Measurements from ENCODE around the gene NAGLU. TPM values are rescaled to one million over a fixed set of nuclear protein-coding genes. Genes with fewer than 3 reads are reported as not detected.

Gene NAGLU
- total and polyA plus RNA-seq, 2 experiments from 2014 or later: 12.0 to 31.2 TPM

- TF ChIP-seq ZNF462 (CRISPR knock-in tag; IDR thresholded peaks at IDR 0.05) (no peak), ZNF331 (CRISPR knock-in tag; IDR thresholded peaks at IDR 0.05; ENCODE audit: low read depth) (no peak), STAT1 (IDR thresholded peaks at IDR 0.05; ENCODE audit: unreplicated experiment) (no peak)
These were observed 42.7 kb upstream of the NAGLU start (continued) for GRCh38 chr17:42493319-42493718.

DNA sequence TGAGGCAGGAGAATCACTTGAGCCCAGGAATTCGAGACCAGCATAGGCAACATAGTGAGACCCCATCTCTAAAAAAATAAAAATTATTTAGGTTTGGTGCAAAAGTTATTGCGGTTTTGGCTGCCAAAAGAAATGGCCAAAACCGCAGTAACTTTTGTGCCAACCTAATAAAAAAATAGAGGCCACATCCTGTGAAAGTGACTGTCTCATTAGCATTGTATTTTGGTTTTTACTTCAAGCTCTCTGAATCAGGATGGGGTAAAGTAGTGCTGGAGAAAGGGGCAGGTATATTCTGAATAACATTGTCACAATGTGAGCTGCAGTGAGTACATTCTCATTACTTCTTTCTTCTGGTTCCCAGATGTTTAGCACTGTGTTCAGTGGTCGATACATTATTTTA lies 41.4 kb upstream of the NAGLU start:
- H3K9me2 ChIP-seq (ENCODE audit: insufficient read depth): no peaks in the 10 kb centered on the region
- H3K4me1 Mint-ChIP-seq: no peaks in the 10 kb centered on the region
- no peak overlapping the region for H3K4me2 ChIP-seq
- no peaks in the 10 kb centered on the region for H3K4me1 ChIP-seq (ENCODE audit: insufficient read depth)
- H2AFZ ChIP-seq: no peak overlapping the region
- H3K27me3 ChIP-seq (ENCODE audit: insufficient read depth): no peaks in the 10 kb centered on the region
- no peak overlapping the region for H3K4me3 ChIP-seq
- ATAC-seq: no peak
- peaks cover 36% of the 10 kb centered on the region for H3K36me3 ChIP-seq (ENCODE audit: insufficient read depth)
- no peak overlapping the region for H3K4me3 Mint-ChIP-seq
- no peaks in the 10 kb centered on the region for H3K27me3 Mint-ChIP-seq (ENCODE audit: insufficient read depth, low read depth, poor library complexity)
- H3K27ac Mint-ChIP-seq: no peak overlapping the region
- H3K27ac ChIP-seq (ENCODE audit: low read depth): no peak overlapping the region
- H3F3A ChIP-seq (replicated peaks; ENCODE audit: low read depth): no peaks in the 10 kb centered on the region
- no peak for DNase-seq (ENCODE audit: low spot score)
- H3K79me2 ChIP-seq (replicated peaks; ENCODE audit: insufficient read depth): no peaks in the 10 kb centered on the region
- peaks cover 56% of the 10 kb centered on the region for H3K36me3 Mint-ChIP-seq (ENCODE audit: low read depth)
- no peaks in the 10 kb centered on the region; the same call in 1 of the 2 replicates for H4K20me1 ChIP-seq (replicated peaks; ENCODE audit: insufficient read depth)
- no peaks in the 10 kb centered on the region for H3K9me3 Mint-ChIP-seq
- TF ChIP-seq, protein P1, sequence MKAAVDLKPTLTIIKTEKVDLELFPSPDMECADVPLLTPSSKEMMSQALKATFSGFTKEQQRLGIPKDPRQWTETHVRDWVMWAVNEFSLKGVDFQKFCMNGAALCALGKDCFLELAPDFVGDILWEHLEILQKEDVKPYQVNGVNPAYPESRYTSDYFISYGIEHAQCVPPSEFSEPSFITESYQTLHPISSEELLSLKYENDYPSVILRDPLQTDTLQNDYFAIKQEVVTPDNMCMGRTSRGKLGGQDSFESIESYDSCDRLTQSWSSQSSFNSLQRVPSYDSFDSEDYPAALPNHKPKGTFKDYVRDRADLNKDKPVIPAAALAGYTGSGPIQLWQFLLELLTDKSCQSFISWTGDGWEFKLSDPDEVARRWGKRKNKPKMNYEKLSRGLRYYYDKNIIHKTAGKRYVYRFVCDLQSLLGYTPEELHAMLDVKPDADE (IDR thresholded peaks at IDR 0.05): no peak
- no peak for TF ChIP-seq EZH2 (IDR thresholded peaks at IDR 0.05; ENCODE audit: low read depth, unreplicated experiment)
- no peak for TF ChIP-seq JUNB (IDR thresholded peaks at IDR 0.05; ENCODE audit: unreplicated experiment)
- TF ChIP-seq CTCF (conservative IDR thresholded peaks at IDR 0.05; ENCODE audit: low read depth in 2 of 2): no peak
- no peak for TF ChIP-seq ZNF114 (CRISPR knock-in tag; IDR thresholded peaks at IDR 0.05)
- no peak for TF ChIP-seq CREB1 (CRISPR knock-in tag; IDR thresholded peaks at IDR 0.05; ENCODE audit: low read depth)
- TF ChIP-seq, protein P2, sequence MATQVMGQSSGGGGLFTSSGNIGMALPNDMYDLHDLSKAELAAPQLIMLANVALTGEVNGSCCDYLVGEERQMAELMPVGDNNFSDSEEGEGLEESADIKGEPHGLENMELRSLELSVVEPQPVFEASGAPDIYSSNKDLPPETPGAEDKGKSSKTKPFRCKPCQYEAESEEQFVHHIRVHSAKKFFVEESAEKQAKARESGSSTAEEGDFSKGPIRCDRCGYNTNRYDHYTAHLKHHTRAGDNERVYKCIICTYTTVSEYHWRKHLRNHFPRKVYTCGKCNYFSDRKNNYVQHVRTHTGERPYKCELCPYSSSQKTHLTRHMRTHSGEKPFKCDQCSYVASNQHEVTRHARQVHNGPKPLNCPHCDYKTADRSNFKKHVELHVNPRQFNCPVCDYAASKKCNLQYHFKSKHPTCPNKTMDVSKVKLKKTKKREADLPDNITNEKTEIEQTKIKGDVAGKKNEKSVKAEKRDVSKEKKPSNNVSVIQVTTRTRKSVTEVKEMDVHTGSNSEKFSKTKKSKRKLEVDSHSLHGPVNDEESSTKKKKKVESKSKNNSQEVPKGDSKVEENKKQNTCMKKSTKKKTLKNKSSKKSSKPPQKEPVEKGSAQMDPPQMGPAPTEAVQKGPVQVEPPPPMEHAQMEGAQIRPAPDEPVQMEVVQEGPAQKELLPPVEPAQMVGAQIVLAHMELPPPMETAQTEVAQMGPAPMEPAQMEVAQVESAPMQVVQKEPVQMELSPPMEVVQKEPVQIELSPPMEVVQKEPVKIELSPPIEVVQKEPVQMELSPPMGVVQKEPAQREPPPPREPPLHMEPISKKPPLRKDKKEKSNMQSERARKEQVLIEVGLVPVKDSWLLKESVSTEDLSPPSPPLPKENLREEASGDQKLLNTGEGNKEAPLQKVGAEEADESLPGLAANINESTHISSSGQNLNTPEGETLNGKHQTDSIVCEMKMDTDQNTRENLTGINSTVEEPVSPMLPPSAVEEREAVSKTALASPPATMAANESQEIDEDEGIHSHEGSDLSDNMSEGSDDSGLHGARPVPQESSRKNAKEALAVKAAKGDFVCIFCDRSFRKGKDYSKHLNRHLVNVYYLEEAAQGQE (IDR thresholded peaks at IDR 0.05; ENCODE audit: unreplicated experiment): no peak
